GM12892 (cell line): ENCODE results near the gene GALNTL6.

ENCODE experiments used
- POLR2A ChIP-seq: IDR thresholded peaks from 2 replicates; pipeline ENCODE4 v1.6.1; 2011; ENCODE audit warnings: low read depth, low read length, control low read depth
- POLR2AphosphoS5 ChIP-seq: IDR thresholded peaks from 2 replicates; pipeline ENCODE4 v1.6.1; 2011; ENCODE audit warnings: low read depth, low read length, control low read depth
- TAF1 ChIP-seq: IDR thresholded peaks from 2 replicates; pipeline ENCODE4 v1.6.1; 2011; ENCODE audit warnings: low read depth, mild to moderate bottlenecking, control low read depth, low read length, borderline replicate concordance

- TF ChIP-seq TAF1 (no peak), POLR2A (no peak), POLR2AphosphoS5 (no peak)
Measured at GRCh38 chr4:172225457-172225856, 412.3 kb downstream of the GALNTL6 start.
